ENCODE measurements around the gene RNF4.
"Not testable (repeated sequence)": the region's sequence is repeated elsewhere in the genome, so short reads cannot be mapped to it uniquely, and the experiment has no call there.

The RNF4 gene

GRCh38 chr4:2468456-2469191 lies at the start of gene RNF4:
Gene RNF4 (plus strand): TSS chr4:2469106. CDS start chr4:2490494, 21,388 bp downstream.
- peak; percentile 95 for DNase-seq (ENCODE audit: low read depth)

- DNase-seq (ENCODE audit: low read depth): no peak
These were observed 49.1 kb upstream of the RNF4 start for GRCh38 chr4:2419814-2420213.

GRCh38 chr4:2421928-2422327 lies 47.0 kb upstream of the RNF4 start:
- DNase-seq (ENCODE audit: low read depth): no peak

- no peak for DNase-seq (ENCODE audit: low read depth)
These were observed 45.8 kb upstream of the RNF4 start for GRCh38 chr4:2423066-2423465.

- no peak for DNase-seq (ENCODE audit: low read depth)
These were observed 45.2 kb upstream of the RNF4 start for GRCh38 chr4:2423695-2424094.

GRCh38 chr4:2424581-2424980 lies 44.3 kb upstream of the RNF4 start:
- no peak for DNase-seq (ENCODE audit: low read depth)

- DNase-seq (ENCODE audit: low read depth): no peak
These were observed 43.4 kb upstream of the RNF4 start for GRCh38 chr4:2425386-2426068.

GRCh38 chr4:2426069-2426397 lies 42.9 kb upstream of the RNF4 start:
- DNase-seq (ENCODE audit: low read depth): no peak

- no peak for DNase-seq (ENCODE audit: low read depth)
These were observed 42.1 kb upstream of the RNF4 start for GRCh38 chr4:2426711-2427275.

- DNase-seq (ENCODE audit: low read depth): no peak
These were observed 41.2 kb upstream of the RNF4 start for GRCh38 chr4:2427383-2428334.

- DNase-seq (ENCODE audit: low read depth): no peak
These were observed 40.3 kb upstream of the RNF4 start for GRCh38 chr4:2428496-2429213.

- not testable (repeated sequence) for DNase-seq (ENCODE audit: low read depth)
These were observed 38.8 kb upstream of the RNF4 start for GRCh38 chr4:2429945-2430757.

- DNase-seq (ENCODE audit: low read depth): no peak
These were observed 36.9 kb upstream of the RNF4 start for GRCh38 chr4:2432004-2432403.

GRCh38 chr4:2432991-2433530 lies 35.8 kb upstream of the RNF4 start:
- no peak for DNase-seq (ENCODE audit: low read depth)

GRCh38 chr4:2433609-2434350 lies 35.1 kb upstream of the RNF4 start:
- DNase-seq (ENCODE audit: low read depth): no peak

- DNase-seq (ENCODE audit: low read depth): no peak
These were observed 34.5 kb upstream of the RNF4 start for GRCh38 chr4:2434420-2434819.

- DNase-seq (ENCODE audit: low read depth): no peak
These were observed 32.6 kb upstream of the RNF4 start for GRCh38 chr4:2436301-2436700.

- DNase-seq (ENCODE audit: low read depth): no peak
These were observed 32.0 kb upstream of the RNF4 start for GRCh38 chr4:2436761-2437474.

All from T-helper 22 cell (primary cell).